CD14-positive monocyte (primary cell): ENCODE measurements around the gene TADA2A. TPM values are rescaled to one million over a fixed set of nuclear protein-coding genes. Genes with fewer than 3 reads are reported as not detected.

Source experiments
- DNase-seq, 3 donors: peaks; one replicate each; pipeline ENCODE4 v3.0.0-alpha.2; 2011 to 2022
- H2AFZ ChIP-seq: 2 replicates; pipeline ENCODE4 v1.6.0; 2012; ENCODE audit warnings: mild to moderate bottlenecking, low read depth, low read length, inconsistent platforms; ENCODE audit not compliant: insufficient read depth, poor library complexity, severe bottlenecking
- H3K27ac ChIP-seq, 2 donors: 1 replicate in 1 of 2; 2 replicates in 1 of 2; pipeline ENCODE4 v1.5.1; 2012 to 2013; ENCODE audit warnings: low read length in 2 of 2, control low read depth in 1 of 2, inconsistent platforms in 1 of 2, low read depth in 1 of 2, mild to moderate bottlenecking in 1 of 2
- H3K27me3 ChIP-seq, 2 donors: one replicate each; pipeline versions ENCODE4 v1.6.0 to v1.6.1; 2011 to 2013; ENCODE audit warnings: low read length in 2 of 2; ENCODE audit not compliant: control insufficient read depth in 2 of 2, insufficient read depth in 2 of 2
- H3K36me3 ChIP-seq, 2 donors: replicated peaks in 1 of 2; 1 replicate in 1 of 2; 2 replicates in 1 of 2; pipeline versions ENCODE4 v1.5.1 to v1.6.1; 2012 to 2013; ENCODE audit warnings: low read length in 2 of 2, control low read depth in 1 of 2, inconsistent platforms in 1 of 2, mild to moderate bottlenecking in 1 of 2; ENCODE audit not compliant: insufficient read depth in 2 of 2, control insufficient read depth in 1 of 2
- H3K4me1 ChIP-seq, 2 donors: 1 replicate in 1 of 2; 2 replicates in 1 of 2; pipeline versions ENCODE4 v1.5.1 to v1.6.1; 2012 to 2013; ENCODE audit warnings: low read length in 2 of 2, control low read depth in 1 of 2, inconsistent platforms in 1 of 2, mild to moderate bottlenecking in 1 of 2, moderate library complexity in 1 of 2; ENCODE audit not compliant: insufficient read depth in 2 of 2, control insufficient read depth in 1 of 2
- H3K4me2 ChIP-seq: replicated peaks from 2 replicates; pipeline ENCODE3; 2012; ENCODE audit warnings: low read length, moderate library complexity, mild to moderate bottlenecking; ENCODE audit not compliant: poor library complexity, severe bottlenecking; ENCODE audit errors: extremely low read depth
- H3K4me3 ChIP-seq, 3 experiments: fragments of 200-600 bp in 1 of 3; sonication (generic) in 1 of 3; replicated peaks in 1 of 3; 1 replicate in 2 of 3; 2 replicates in 1 of 3; pipeline ENCODE4 v1.5.1; 2011 to 2013; ENCODE audit warnings: low read length in 3 of 3, mild to moderate bottlenecking in 3 of 3, control low read depth in 2 of 3, low read depth in 2 of 3, inconsistent platforms in 1 of 3, moderate library complexity in 1 of 3
- H3K79me2 ChIP-seq: 2 replicates; pipeline ENCODE4 v1.6.0; 2012; ENCODE audit warnings: mild to moderate bottlenecking, control low read depth, inconsistent platforms, low read length, moderate library complexity; ENCODE audit not compliant: insufficient read depth
- H3K9ac ChIP-seq: 2 replicates; pipeline ENCODE4 v1.6.0; 2017; ENCODE audit warnings: low read length, mild to moderate bottlenecking; ENCODE audit not compliant: insufficient read depth, poor library complexity, severe bottlenecking
- H3K9me3 ChIP-seq, 2 donors: replicated peaks in 1 of 2; 1 replicate in 1 of 2; 2 replicates in 1 of 2; pipeline versions ENCODE4 v1.5.1 to v1.6.1; 2012 to 2013; ENCODE audit warnings: low read length in 2 of 2, control low read depth in 1 of 2; ENCODE audit not compliant: control insufficient read depth in 1 of 2, insufficient read depth in 1 of 2
- H4K20me1 ChIP-seq: 2 replicates; pipeline ENCODE4 v1.6.0; 2012; ENCODE audit warnings: mild to moderate bottlenecking, low read length, control low read depth, moderate library complexity; ENCODE audit not compliant: insufficient read depth
- H3K27ac Mint-ChIP-seq, 7 donors: one replicate each; pipeline ENCODE4 v1.8.0; 2020; ENCODE audit warnings: mild to moderate bottlenecking in 7 of 7, mixed read lengths in 7 of 7, moderate library complexity in 6 of 7, inconsistent platforms in 2 of 7
- H3K27me3 Mint-ChIP-seq, 3 donors: one replicate each; pipeline ENCODE4 v1.8.0; 2021 to 2022; ENCODE audit warnings: low read depth in 3 of 3, mild to moderate bottlenecking in 3 of 3, mixed read lengths in 3 of 3, moderate library complexity in 3 of 3, inconsistent platforms in 1 of 3
- H3K36me3 Mint-ChIP-seq, 2 donors: one replicate each; pipeline ENCODE4 v1.8.0; 2020; ENCODE audit warnings: mixed read lengths in 2 of 2, inconsistent platforms in 1 of 2, mild to moderate bottlenecking in 1 of 2
- H3K4me1 Mint-ChIP-seq: one replicate; pipeline ENCODE4 v1.8.0; 2020; ENCODE audit warnings: mild to moderate bottlenecking, mixed read lengths
- H3K4me3 Mint-ChIP-seq, 2 donors: one replicate each; pipeline ENCODE4 v1.8.0; 2020; ENCODE audit warnings: mild to moderate bottlenecking in 2 of 2, mixed read lengths in 2 of 2, moderate library complexity in 1 of 2
- H3K9me3 Mint-ChIP-seq, 7 donors: one replicate each; pipeline ENCODE4 v1.8.0; 2020 to 2022; ENCODE audit warnings: mixed read lengths in 7 of 7, mild to moderate bottlenecking in 6 of 7, moderate library complexity in 6 of 7, inconsistent platforms in 2 of 7
- CTCF ChIP-seq: fragments of 200-600 bp; IDR thresholded peaks from one replicate; pipeline ENCODE4 v1.8.0; 2022; ENCODE audit warnings: antibody characterized with exemption, mild to moderate bottlenecking
- WGBS: methylation state at CpG from one replicate; pipeline ENCODE4 v1.1.5; 2013; ENCODE audit warnings: missing lambda C conversion rate; ENCODE audit not compliant: insufficient coverage; 5-methylcytosine and 5-hydroxymethylcytosine counted together
- intact Hi-C, 2 donors: fragments of 100-400 bp; cut with micrococcal nuclease; formaldehyde crosslinking; loops; one replicate each; pipeline versions ENCODE4 v1.15.0 to v1.15.1; 2023
- polyA plus RNA-seq, 3 donors: library from polyadenylated mRNA; depleted of rRNA in 1 of 3; unstranded in 2 of 3; stranded (reverse) in 1 of 3; fragments of 300-500 nt in 2 of 3; fragments of >200 nt in 1 of 3; fragmentation: Illumina TruSeq in 2 of 3; gene quantifications; 1 replicate in 2 of 3; 2 replicates in 1 of 3; pipeline ENCODE4 v1.2.3, GENCODE V29; 2012 to 2021

TADA2A gene
- polyA plus RNA-seq, 3 donors: 2.9 to 8.2 (median 4.3) TPM

- H3K4me3 Mint-ChIP-seq: no peak overlapping the region
- 100% methylated on average over 2 of the region's 3 CpGs for WGBS
- Histone ChIP-seq H4K20me1 (no peaks in the 10 kb centered on the region), H2AFZ (no peak overlapping the region), H3K9ac (no peak overlapping the region), H3K4me3 (no peak overlapping the region), H3K4me2 (no peak overlapping the region), H3K79me2 (no peaks in the 10 kb centered on the region), H3K27ac (no peak overlapping the region), H3K27me3 (peaks cover 0 to 19% of the 10 kb centered on the region in 2 donors), H3K9me3 (no peaks in the 10 kb centered on the region), H3K4me1 (peaks cover 8 to 18% of the 10 kb centered on the region in 2 donors), H3K36me3 (no peaks in the 10 kb centered on the region)
- H3K36me3 Mint-ChIP-seq: peaks cover 0 to 4% of the 10 kb centered on the region in 2 donors
- H3K4me1 Mint-ChIP-seq: peaks cover 17% of the 10 kb centered on the region
- intact Hi-C loops: no loop called here
- H3K9me3 Mint-ChIP-seq: peaks cover 0 to 5% (median 0%) of the 10 kb centered on the region in 7 donors
- TF ChIP-seq CTCF: no peak
- no peak overlapping the region for H3K27ac Mint-ChIP-seq
- peaks cover 11 to 16% (median 12%) of the 10 kb centered on the region in 3 donors for H3K27me3 Mint-ChIP-seq
- DNase-seq: no peak
Observed at GRCh38 chr17:37494401-37494831, 87.7 kb downstream of the TADA2A start.

- WGBS: 92% methylated on average over 7 of the region's 8 CpGs
- peaks cover 7 to 16% of the 10 kb centered on the region in 2 donors for H3K4me1 ChIP-seq
Observed at GRCh38 chr17:37494971-37495370, 88.3 kb downstream of the TADA2A start.

More at GRCh38 chr17:37494971-37495370, 88.3 kb downstream of the TADA2A start:
- H3K9me3 ChIP-seq: no peaks in the 10 kb centered on the region
- no peaks in the 10 kb centered on the region for H3K36me3 ChIP-seq
- H3K27ac Mint-ChIP-seq: no peak overlapping the region
- H4K20me1 ChIP-seq: no peaks in the 10 kb centered on the region
- no peaks in the 10 kb centered on the region for H3K79me2 ChIP-seq
- H3K4me1 Mint-ChIP-seq: peaks cover 16% of the 10 kb centered on the region
- H2AFZ ChIP-seq: no peak overlapping the region
- H3K9me3 Mint-ChIP-seq: peaks cover 0 to 5% (median 0%) of the 10 kb centered on the region in 7 donors
- no peak for DNase-seq
- H3K4me3 ChIP-seq: no peak overlapping the region
- H3K27me3 Mint-ChIP-seq: peaks cover 11 to 15% (median 11%) of the 10 kb centered on the region in 3 donors
- H3K4me2 ChIP-seq: no peak overlapping the region
- no peak overlapping the region for H3K27ac ChIP-seq
- no peak for TF ChIP-seq CTCF
- no peak overlapping the region for H3K9ac ChIP-seq
- H3K27me3 ChIP-seq: peaks cover 0 to 18% of the 10 kb centered on the region in 2 donors
- H3K36me3 Mint-ChIP-seq: peaks cover 0 to 4% of the 10 kb centered on the region in 2 donors
- intact Hi-C loops: no loop called here
- H3K4me3 Mint-ChIP-seq: no peak overlapping the region
